Bronchial smooth muscle cell (primary cell): ENCODE data around the gene OR4D5. TPM values are rescaled to one million over a fixed set of nuclear protein-coding genes. Genes with fewer than 3 reads are reported as not detected.

Source experiments
- total RNA-seq: library from RNA; depleted of rRNA; stranded (reverse); fragments of >200 nt; gene quantifications from 2 replicates; pipeline ENCODE4 v1.2.1, GENCODE V29; 2014

Gene OR4D5
- not detected in 2 replicates for total RNA-seq

DNA sequence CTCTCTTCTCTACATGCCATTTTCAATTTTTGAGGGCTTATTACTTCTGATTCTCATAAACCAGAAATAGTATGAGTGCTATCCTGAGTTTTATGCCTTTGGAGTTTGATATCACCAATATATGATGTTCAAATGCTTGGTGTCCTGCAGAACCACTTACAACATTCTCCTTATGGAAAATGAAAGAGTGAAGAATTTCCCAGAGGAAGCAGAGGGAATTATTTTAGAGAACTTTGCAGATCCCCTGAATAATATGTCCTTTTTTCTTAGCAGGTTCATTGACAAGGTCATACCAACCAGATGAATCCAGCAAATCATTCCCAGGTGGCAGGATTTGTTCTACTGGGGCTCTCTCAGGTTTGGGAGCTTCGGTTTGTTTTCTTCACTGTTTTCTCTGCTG lies at the start of gene OR4D5:
OR4D5 (plus strand) TSS at position 301 of the 400 bp plus-strand sequence; CDS start at position 301, 0 bp downstream.

DNA sequence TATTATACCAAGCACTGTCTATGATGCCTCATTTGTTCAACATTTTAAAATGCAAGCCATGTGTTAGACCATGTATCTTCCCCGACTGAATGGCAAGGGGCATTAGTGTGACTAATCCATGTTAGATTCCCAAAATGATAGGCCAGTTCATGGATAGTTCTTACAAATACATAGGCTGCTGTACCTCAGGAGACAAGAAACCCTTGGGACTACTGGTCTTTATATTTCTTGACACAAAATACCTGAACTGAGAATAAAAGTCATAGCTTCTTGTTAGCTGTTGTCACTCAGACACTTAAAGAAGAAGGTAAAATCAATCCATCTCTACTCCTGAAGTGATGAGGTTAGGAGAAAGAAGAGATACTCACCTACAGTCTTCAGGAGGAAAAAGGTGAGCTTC lies 37.5 kb upstream of the OR4D5 start, which contains the start of gene OR8D4:
OR8D4 (plus strand) TSS at position 301 of the 400 bp plus-strand sequence. CDS start 4,265 bp downstream, outside the sequence.

DNA sequence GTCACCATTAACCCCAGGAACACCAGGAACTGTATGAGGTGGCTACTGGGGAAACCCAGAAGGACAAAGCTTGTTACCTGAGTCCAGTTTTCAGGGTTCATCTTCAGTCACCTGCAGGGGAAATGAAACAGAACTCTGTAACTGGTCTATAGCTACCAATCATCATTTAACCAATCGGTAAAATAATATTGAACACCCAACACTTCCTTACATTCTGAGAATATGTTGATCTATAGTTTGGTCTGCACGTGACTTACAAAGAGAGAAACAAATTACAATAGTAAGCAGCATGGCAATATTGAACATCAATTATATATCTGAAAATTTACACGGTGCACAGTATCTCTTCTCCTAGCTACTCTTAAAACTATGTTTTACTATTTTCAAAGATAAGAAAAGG lies 4.3 kb downstream of the OR4D5 start, which contains the start of gene OR6T1:
OR6T1 (minus strand) TSS at position 101 of the 400 bp plus-strand sequence; CDS start at position 101, 0 bp downstream.

DNA sequence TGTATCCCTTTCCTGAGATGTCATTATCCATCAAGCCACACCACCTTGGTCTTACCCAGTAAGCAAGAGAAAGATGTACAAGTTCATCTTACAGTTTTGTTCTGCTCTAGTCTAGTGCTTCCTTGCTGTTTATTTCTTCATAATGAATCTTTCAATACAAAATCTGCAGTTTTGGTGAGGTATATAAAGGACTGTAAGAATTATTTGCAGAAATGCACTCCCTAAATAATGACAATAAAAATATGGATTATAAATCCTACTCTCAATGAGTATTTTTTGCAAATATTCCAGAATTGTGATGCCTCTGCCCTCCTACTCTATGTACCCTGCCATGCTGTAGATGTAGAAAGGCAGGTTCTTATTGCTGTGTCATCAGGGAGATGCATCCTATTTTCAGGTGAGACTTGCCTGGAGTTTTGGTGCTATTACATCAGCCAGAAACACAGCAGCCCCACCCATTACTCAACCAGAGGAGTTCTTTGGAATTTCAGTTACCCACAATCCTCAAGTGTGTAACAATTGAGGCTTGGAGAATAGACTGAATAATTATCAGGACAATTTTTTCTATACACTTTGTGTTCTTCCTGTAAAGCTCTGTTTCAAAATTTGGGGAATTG lies 38.4 kb downstream of the OR4D5 start, which contains the start of gene OR10S1:
OR10S1 (minus strand) TSS at position 51 of the 617 bp plus-strand sequence. CDS start 117 bp downstream, outside the sequence.

Other genes starting within 250 kb of the OR4D5 start
- 3.9 and 4.6 TPM in 2 replicates for gene ZNF202, start 198.0 kb upstream of the OR4D5 start, total RNA-seq
- gene OR6X1, start 185.1 kb upstream of the OR4D5 start, total RNA-seq, result not detected in 2 replicates
- not detected in 2 replicates for gene OR6M1, start 133.3 kb upstream of the OR4D5 start, total RNA-seq
- not detected in 2 replicates for gene TMEM225, start 53.9 kb upstream of the OR4D5 start, total RNA-seq
- not detected in 2 replicates for gene OR8D4, start 37.5 kb upstream of the OR4D5 start, total RNA-seq
- gene OR6T1, start 4.2 kb downstream of the OR4D5 start, total RNA-seq, result not detected in 2 replicates
- not detected in 2 replicates for gene OR10S1, start 38.2 kb downstream of the OR4D5 start, total RNA-seq
- not detected in 2 replicates for gene OR10G6, start 55.5 kb downstream of the OR4D5 start, total RNA-seq
- not detected in 2 replicates for gene OR10G4, start 73.4 kb downstream of the OR4D5 start, total RNA-seq
- gene OR10G9, start 83.4 kb downstream of the OR4D5 start, total RNA-seq, result not detected in 2 replicates
- not detected in 2 replicates for gene OR10G8, start 87.2 kb downstream of the OR4D5 start, total RNA-seq
- gene OR10G7, start 101.7 kb downstream of the OR4D5 start, total RNA-seq, result not detected in 2 replicates
- gene VWA5A, start 175.8 kb downstream of the OR4D5 start, total RNA-seq, result 20.9 and 25.5 TPM in 2 replicates
- not detected in 2 replicates for gene OR10D3, start 243.7 kb downstream of the OR4D5 start, total RNA-seq